Endometrial microvascular endothelial cells (primary cell): ENCODE results near the gene ZNF488. TPM values are rescaled to one million over a fixed set of nuclear protein-coding genes. Genes with fewer than 3 reads are reported as not detected.
"Not testable (repeated sequence)": the region's sequence is repeated elsewhere in the genome, so short reads cannot be mapped to it uniquely, and the experiment has no call there.

ENCODE experiments used
- in situ Hi-C: cut with HindIII; loops from 2 replicates; pipeline ENCODE4 v1.10.0; 2017; ENCODE audit warnings: low sequenced_read_pairs, low pct_unique_long_range_greater_than_20kb; ENCODE audit errors: inconsistent ontology term
- total RNA-seq: library from RNA; depleted of rRNA; stranded (reverse); fragments of >200 nt; gene quantifications from one replicate; pipeline ENCODE4 v1.2.3, GENCODE V29; 2015; ENCODE audit errors: inconsistent ontology term

Gene ZNF488
- total RNA-seq, 1 donor from 2014 or later, result not detected

DNA sequence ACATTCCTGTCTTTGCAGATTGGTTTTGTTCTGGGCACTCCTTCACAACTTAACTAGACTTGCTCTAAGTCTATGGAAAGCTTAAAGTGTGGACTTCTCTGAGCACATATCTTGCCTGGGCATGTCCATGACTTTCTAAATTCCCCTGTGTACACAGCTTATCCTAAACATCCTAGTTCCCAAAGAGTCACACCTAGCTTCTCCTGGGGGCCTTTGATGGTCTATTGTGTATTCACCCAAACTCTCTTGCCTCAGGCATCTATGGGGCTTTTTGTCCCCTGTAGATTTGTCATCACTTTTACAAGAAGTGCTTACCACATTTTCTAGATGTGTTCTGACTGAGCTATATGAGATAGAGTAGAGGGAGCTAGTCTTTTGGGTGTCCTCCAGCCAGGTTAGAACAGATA is 12.2 kb upstream of the ZNF488 start:
- in situ Hi-C loops, result no loop called here

DNA sequence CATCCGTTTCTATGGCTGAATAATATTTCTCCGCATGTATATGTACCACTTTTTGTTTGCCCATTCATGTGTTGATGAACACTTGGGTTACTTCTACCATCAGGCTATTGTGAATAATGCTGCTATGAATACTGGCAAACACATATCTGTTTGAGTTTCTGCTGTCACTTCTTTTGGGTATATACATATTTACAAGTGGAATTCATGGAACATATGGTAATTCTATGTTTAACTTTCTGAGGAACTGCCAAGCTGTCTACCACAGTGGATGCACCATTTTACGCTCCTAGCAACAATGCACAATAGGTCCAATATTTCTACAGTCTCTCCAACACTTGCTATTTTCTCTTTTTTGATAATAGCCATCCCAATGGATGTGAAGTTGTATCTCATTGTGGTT is 5.5 kb upstream of the ZNF488 start:
- in situ Hi-C loops, result no loop called here

DNA sequence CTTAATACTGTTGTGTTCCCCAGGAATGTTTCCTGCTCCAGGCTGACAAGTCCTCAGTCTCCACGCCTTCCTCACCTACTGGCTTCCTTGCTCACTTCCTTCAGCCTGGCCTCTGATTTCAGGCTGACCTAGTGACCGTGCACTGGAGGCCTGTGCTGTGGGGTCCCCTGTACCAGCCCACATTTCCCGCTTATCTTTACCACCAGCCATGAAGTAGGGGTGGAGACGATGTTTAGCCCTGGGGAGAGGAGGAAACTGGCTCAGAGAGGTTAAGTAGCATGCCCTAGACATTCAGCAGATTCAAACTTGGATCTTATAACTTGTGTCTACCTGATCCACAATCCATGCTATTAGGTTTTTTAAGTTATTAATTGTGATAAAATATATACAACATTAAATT is 4.8 kb upstream of the ZNF488 start:
- in situ Hi-C loops, result no loop called here

DNA sequence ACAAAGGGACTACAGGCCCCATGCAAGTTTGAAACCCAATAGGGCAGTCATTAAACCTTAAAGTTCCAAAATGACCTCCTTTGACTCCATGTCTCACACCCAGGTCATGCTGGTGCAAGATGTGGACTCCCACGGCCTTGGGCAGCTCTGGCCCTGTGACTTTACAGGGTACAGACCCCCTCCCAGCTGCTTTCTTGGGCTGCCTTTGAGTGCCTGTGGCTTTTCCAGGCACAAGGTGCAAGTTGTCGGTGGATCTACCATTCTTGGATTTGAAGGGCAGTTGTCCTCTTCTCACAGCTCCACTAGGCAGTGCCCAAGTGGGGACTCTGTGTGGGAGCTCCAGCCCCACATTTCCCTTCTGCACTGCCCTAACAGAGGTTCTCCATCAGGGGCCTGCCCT is 2.0 kb upstream of the ZNF488 start:
- in situ Hi-C loops, result not testable (repeated sequence)

DNA sequence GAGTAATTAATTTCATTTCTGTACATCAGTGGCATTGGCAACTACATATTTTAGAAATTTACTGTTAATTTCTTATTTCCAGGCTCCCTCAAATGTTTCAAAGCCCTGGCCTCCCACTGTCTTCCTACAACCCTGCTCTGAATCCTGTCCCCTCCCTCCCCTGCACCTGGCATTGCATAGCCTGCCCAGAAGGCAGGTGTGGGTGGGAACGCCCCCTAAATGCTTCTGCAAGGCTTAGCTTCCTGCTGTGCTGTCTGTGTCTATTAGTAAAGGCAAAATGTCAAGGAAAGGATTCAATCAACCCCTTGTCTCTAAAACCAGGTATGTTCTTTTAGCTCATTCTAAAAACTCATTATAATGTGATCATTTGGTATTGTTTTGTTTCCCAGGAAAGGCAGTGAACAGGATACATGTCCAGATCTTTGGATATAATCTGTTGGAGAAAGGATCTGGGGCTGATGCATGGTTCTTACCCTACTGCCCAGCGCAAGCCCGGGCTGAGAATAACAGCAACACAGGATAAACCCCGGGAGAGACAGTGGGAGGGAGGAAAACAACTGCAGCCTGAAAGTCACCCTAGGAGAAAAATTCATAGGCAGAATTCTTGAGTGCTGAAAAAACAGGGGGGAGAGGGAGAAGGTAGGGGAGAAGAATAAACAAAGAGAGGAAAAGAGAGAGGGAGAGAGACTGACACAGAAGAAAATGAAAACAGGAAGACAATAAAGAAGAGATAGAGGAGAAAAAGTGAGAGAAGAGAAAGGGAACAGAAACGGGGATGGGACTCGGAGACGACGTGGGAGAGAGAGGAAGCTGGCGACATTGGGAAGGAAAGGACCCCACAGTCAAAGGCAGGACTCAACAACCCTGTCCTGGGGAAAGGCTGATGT is 589 bp downstream of the ZNF488 start:
- in situ Hi-C loops, result no loop called here

DNA sequence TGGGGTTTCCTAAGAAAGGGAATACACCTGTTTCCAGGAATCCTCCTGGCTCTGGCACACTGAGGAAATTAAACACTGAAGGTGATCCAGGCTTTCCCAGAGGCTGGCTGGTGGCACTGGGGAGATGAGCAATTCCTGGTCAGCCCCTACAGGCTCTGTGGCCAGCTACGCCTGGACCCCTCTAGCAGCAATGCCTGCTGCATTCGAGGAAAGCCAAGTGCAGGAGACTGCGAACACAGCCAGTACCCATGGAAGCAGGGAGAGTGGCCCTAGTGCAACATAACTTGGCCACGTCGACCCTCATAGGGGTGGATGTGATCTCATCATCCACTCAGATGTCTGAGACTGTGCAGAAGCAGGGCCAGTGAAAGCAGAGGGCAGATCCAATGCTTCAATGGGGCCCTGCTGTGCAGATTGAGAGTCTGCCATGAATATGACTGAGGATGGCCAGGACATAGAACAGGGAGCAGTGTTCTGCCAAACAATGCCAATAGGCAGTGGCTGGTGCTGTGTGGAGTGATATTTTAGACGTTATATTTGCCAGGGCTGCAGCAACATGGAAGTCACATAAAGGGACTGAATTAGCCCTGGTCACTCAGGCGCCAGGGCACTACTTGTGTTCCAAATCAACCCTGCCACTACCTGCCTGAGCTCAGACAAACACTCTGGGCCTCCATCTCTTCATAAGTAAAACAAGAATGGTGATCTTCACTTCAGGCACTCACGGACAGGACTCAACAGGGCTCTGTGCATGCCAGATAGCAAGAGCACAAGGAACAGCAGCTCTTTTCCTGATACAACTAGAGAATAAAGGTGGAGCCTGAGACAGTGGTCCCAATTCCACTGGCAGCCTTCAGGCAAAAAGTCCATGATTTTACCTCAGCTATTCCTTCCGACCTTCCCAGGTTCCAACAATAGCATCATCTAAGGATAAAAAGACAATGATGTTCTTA is 2.4 kb downstream of the ZNF488 start:
- in situ Hi-C loops, result no loop called here

DNA sequence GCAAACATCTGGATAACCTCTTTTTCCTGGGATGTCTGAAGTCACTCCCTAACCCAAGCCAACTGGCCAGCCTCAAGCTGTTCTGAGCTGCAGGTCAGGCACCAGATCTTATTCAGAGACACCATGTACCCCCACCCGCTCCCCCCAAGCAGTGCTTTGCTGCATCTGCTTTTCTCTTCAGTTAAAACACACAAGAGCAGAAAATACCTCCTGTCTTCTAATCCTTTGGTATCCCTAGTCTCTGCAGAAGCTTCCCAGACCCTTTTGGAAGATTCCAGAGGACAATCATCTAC is 3.0 kb downstream of the ZNF488 start:
- in situ Hi-C loops, result no loop called here

DNA sequence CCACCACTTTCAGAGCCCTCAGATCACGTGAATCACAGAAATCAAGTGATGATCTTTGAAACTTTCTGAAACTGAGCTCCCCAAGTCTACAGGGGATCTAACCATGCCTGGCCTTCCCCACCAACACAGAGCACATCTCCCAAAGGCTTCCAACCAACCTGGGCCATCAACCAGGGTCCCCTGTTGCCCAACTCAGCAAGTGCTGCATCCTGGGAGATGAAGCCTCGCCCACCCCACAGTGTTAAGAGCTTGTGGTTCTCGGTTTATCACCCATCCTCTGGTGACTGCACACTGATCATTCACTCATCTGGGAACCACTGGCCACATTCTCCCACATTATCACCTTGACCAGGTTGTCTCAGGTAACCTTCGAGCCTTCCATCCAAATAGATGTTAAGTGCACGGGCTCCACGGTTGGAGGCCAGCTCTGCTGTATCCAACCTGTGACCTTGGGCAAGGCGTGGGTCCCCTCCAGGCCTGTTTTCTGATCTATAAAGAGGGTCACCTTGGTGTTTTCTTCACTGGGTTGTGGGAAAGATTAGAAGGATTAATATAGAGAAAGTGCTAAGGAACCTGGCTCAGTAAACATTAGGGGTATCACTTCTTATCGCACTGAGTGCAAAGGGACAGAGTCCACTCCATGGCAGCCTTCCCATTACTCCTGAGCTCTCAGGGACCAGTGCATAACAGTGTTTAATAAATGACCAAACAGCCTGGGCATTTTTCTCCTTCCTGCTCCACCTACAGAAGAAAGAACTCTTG is 3.6 kb downstream of the ZNF488 start:
- in situ Hi-C loops, result no loop called here

DNA sequence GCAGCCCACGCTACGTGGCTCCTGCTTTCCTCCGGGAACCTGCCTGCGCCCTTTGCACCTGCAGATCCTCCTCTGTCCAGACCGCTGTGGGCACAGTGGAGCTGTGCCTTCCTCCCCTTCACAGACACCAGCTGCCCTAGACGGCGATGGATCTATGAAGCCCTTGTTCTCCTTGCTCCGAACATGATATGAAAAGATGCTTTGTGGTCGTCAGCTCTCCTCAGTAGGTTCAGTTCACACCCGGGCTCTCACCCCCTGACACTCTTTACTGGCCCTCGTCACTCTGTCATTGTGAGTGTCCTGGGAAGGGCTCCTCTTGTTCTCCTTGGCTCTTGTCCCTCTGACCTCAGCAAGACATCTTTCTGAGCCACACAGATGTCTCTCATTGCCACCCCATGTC is 4.2 kb downstream of the ZNF488 start:
- in situ Hi-C loops, result no loop called here

DNA sequence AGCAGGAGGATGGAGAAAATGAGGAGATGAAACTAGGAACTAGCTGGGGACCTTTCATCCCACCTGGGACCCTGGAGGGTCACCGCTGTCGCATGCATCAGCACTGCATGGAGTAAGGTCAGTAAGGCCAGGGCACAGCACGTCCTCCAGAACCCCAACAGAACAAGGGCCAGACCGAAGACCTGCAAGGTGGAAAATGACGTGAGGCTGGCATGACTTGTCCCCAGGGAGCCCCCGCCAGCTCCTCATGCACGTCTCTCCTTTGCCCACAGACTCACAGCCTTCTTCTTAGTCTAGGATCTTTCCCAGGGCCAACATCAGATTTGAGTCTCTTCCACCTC is 4.7 kb downstream of the ZNF488 start:
- in situ Hi-C loops, result no loop called here

DNA sequence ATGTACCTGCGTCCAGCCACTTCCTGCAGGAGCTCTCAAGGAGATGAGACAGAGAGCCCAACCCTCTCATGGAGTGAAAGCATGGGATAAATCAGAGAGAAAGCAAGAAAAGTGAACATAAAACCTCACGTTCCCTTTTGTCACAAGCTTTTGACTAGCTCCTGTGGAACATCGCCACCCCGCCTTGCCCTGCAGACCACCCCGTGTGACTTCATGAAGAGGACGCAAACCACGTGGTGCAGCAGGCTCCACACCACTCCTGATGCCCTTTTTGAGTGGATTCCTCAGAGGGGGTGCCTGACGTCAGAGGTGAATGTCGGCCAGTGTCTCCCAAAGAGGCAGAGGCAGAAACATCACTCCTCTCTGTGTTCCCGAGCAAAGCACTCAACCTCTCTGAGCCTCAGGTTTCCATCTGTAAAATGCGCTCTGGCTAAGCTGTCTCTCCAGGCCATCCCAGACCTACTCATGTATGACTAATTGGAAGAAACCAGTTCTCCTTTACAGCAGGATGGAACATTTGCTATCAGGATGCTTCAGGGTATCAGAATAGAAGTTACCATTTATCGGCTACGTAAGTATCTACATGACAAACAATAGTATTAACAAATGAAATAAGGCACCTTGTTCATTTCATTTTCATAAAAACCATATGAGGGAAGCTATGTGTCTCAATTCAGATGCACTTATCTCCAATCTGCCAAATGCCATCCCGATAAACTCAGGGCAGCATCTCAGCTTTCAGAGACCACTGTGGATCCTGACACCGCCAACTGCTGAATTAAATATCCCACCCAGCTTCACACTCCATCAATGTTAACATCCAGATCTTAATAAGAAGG is 5.3 kb downstream of the ZNF488 start:
- in situ Hi-C loops, result no loop called here

DNA sequence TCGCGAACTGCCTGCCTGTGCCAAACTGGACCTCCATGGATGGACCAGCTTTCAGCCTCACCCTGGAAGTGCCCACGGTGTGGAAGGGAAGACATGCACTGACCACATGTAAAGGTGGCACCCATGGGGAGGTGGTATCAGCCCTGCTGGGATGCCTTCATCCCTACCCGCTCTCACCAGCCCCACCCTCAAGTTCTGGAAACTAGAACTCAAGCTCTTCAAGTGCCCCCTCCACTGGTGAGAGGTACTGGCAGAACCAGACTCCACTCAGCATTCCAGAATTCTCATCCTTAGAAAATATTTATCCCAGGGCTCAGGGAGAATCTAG is 5.9 kb downstream of the ZNF488 start:
- in situ Hi-C loops, result no loop called here

DNA sequence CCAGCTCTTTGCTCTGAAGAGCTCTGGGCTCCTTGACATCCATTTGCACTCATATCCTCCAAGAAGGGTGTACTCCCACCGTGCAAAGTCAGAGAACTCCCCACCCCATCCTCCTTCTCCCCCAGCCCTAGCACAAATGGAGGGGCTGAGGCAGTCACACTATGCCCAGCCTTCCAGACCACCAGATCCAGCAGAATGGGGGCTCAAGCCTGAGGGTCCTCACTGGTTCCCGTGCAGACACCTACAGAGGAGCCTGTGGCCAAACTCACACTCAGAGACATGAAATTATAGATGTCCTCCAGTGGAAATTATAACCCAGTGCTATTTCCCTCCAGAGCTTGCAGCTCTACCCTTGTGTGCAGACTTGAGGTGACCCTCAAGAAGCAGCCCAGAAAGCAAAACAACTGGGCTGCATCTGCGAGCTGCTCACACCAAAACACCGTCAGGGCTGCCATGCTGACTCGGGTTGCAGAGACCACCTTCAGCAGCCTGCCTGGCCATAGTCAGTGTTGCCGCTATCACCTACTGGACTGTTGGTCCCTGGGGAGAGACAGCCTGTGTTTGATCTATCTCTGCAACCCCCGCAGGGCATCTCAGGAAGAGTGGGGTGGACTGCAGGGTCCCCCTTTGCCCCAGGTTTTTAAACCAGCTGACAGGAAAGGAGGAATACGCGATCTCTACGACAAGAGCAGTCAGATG is 7.4 kb downstream of the ZNF488 start:
- in situ Hi-C loops, result no loop called here

DNA sequence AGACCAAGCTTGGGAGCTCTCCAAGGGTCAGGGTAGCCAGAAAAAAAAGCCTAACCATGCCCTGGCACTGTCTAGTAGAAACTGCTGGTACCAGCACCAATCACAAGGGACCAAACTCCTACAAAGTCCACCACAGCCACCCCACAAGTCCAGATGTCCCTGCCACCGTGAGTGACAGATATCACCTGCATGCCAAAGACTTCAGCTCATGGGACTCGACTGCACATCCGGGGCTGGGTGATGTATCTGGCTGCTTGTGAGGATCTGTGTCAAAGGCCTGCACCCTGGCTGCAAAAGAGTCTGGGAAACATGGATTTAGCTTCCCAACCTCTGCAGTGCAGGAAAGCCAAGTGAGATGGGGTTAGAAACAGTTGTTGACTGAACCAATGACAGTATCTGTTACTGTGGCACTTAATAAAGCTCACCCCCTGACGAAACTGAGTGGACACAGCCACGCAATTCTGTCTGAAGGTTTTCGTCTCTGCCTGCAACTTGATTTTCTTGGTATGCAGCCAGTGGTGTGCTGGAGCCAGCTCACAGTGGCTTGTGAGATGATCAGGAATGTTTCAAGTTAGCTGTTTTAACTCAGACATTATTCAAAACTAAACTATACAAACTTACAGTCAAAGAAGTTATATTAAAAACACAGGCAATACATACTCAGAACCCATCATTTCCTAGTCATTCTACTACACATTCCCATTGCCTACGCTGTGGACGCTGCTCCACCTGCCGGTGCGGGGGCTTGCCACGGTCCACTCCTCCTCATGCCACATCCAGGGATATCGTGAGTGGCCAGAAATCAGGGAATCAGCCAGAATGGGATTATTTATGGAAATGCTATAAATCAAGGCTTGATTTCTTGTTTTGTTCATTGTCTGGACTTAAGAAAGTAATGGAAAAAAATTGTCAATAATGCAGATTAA is 9.2 kb downstream of the ZNF488 start:
- in situ Hi-C loops, result no loop called here

DNA sequence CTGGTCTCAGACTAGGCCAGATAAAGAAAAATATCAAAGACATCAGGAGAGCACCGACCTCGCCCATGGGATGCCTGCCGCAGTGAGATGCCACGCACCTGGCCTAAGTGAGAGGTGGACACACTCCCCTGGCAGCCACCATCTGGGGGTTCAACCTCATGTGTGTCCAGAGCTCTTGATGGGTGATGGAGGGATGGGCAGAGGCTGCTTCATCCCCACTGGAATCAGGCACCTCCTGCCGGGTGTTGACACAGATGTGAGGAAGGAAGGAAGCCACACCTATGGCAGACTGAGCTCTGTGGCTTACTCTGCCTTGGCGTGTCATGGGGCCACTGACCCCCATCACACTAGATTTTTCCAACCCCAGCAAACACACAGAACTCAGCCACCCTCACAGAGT is 11.4 kb downstream of the ZNF488 start:
- in situ Hi-C loops, result no loop called here

DNA sequence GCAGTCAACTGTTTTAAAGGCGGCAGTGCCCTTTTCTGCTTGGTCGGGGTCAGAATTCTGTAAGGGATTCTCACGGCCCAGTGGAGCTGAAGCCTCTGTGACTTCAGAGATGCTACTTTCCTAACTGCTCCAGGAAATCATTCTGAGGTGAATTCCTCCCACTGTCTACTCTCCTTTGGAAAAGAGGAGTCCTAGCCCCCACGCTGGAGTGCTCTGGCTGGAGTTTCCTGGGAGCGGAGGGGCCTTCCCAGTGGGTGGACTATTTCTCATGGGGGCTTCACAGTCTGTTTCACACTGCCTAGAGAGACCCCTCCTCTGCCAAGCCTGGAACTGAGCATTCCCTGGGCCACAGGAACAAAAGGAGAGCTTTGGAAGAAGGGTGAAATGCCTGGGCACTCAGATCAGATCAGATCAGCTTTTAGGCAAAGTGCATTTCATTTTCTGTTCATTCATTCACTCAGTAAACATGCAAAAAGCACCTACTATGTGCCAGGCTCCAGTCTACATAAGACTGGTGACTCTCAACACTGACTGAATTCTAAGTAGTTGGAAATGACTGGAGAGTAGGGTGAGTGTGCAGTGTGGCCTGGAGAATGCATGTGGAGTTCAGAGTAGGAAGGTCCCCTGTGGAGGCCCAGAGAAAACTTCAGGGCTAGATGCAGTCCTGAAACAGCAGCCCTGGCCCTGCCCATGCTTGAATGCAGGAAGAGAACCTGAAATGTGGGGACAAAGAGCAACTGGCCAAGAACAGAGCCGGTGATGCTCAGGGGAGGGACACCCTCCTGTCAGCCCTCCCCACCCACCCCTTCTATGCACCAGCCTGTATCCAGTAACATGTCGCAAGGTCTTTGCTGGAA is 12.2 kb downstream of the ZNF488 start:
- in situ Hi-C loops, result no loop called here
